HL-60 (cell line): ENCODE data around the gene CAPG.

ENCODE experiments used
- POLR2AphosphoS5 ChIP-seq: IDR thresholded peaks from 2 replicates; pipeline ENCODE4 v1.6.1; 2012; ENCODE audit warnings: low read depth
- REST ChIP-seq: IDR thresholded peaks from 2 replicates; pipeline ENCODE4 v1.6.1; 2012; ENCODE audit warnings: low read depth; ENCODE audit not compliant: insufficient replicate concordance
- TF ChIP-seq, protein P1 (sequence below): IDR thresholded peaks from one replicate; pipeline ENCODE4 v1.5.1; 2011; ENCODE audit warnings: low read length, control low read depth, inconsistent platforms; ENCODE audit not compliant: insufficient read depth

GRCh38 chr2:85440729-85441128 lies 30.6 kb upstream of the CAPG start:
- TF ChIP-seq, protein P1, sequence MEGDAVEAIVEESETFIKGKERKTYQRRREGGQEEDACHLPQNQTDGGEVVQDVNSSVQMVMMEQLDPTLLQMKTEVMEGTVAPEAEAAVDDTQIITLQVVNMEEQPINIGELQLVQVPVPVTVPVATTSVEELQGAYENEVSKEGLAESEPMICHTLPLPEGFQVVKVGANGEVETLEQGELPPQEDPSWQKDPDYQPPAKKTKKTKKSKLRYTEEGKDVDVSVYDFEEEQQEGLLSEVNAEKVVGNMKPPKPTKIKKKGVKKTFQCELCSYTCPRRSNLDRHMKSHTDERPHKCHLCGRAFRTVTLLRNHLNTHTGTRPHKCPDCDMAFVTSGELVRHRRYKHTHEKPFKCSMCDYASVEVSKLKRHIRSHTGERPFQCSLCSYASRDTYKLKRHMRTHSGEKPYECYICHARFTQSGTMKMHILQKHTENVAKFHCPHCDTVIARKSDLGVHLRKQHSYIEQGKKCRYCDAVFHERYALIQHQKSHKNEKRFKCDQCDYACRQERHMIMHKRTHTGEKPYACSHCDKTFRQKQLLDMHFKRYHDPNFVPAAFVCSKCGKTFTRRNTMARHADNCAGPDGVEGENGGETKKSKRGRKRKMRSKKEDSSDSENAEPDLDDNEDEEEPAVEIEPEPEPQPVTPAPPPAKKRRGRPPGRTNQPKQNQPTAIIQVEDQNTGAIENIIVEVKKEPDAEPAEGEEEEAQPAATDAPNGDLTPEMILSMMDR, result no peak
- no peak for TF ChIP-seq POLR2AphosphoS5
- TF ChIP-seq REST, result no peak
